COR-L47 (cell line): Measurements from ENCODE around the gene MBOAT7.
"Not testable (repeated sequence)": the region's sequence is repeated elsewhere in the genome, so short reads cannot be mapped to it uniquely, and the experiment has no call there.

Source experiments
- DNase-seq: peaks from one replicate; lab custom pipeline; 2025; lab: John Stamatoyannopoulos, UW

Gene MBOAT7

DNA sequence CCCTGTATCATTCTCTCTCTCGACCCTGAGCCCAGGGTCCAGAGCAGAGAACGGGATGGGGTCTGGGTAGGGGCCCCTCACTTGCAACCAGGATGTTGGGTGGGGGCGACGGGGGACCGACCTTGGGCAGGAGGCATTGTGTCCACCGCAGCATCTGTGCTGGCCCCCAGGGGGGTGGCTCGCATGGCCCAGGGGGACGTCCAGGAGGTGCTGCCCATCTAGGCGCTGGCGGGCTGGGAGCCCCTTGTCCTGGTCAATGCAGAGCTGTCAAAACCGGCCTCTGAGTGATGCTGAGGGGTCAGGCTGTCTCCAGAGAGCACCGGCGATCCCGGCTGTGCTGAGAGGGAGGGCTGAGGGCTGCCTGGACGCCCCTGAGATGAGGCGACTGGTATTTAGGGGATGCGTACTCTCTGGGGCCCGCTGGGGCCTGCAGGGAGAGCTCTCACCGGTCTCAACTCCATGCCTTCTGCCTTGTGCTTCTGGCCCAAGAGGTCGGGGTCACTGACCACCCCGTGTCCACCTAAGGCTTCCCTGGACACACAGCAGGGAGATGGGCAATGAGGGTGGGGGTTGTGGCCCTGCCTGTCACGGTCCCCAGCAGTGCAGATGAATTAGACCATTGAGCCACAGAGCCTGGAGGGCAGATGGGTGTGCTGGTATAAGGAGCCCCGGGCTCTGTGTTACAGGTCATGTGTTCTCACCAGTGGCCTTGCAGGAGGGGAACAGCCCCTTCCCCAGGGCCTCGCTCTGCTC, 19.9 kb upstream of the MBOAT7 start:
- no peak for DNase-seq

DNA sequence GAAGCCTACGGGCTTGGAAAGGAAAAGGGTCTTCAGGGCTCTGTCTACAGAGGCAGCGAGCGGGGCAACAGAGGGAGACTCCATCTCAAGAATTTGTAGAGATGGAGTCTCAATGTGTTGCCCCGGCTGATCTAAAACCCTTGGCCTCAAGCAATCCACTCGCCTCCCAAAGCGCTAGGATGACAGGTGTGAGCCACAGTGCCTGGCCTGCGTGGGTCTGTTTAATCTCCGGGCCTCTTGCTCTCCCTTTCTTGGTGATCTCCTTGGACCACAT, 19.3 kb upstream of the MBOAT7 start:
- DNase-seq: no peak

DNA sequence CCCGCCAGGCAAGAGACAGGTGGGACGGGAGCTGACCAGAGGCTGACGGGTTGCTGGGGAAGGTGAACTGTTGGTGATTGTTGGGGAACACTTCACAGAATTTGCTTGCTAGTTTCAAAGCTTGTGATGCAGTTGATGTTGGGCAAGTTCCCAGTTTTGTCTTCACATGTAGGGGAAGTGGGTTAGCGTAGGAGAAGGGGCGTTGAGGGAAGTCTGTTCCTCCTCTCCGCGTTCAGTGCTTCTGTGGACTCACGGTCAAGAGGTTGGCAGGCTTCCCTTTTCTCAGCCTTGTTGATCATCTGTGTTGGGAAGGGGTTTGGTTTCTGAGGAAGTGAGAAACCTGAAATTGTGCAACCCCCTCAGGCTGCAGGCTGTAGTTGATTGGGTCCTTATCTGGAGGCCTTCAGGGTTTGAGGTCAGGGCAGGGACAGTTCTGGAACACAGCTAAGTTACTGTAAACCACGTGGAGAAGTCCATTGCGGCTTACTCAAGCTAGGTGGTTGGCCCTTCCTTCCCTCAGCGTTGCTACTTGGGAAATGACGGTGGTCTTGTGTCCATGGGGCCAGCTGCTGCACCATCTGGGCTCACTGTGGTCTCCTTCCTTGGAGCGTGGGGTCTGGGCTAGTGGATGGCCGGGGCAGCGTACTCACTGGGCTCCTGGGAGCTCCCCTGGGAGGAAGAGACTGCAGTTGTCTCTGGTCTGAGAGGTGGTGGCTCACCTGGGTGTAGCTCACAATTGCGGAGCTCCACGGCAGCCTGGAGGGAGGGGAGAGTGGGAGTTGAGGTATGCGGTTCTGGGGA, 18.8 kb upstream of the MBOAT7 start:
- DNase-seq: no peak

DNA sequence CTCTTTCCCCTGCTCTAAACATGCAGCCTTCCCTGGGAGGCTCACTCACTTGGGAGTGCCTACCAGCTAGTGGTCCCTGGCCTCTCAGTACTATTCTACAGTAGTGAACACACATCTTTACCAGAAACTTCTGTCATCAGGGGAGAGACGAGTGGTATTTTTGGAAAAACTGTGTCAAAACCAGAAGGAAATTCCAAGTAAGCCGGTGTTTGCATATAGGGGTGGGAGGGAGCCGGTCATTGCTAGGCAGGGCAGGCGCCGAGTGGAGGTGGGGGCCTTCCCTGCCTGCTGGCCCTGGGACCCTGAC, 18.2 kb upstream of the MBOAT7 start:
- DNase-seq: no peak

DNA sequence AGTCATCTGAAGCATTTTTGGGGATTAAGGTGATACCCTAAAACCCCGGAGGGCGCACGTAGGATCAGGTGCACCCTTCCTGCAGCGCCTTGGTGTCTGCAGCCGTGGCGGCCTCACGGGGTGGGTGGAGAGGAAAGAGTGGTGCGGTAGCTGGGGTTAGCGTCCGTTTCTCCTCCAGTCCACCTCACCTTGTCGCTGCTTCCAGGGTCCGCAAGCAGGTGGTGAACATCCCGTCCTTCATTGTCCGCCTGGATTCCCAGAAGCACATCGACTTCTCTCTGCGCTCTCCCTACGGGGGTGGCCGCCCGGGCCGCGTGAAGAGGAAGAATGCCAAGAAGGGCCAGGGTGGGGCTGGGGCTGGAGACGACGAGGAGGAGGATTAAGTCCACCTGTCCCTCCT, 17.8 kb upstream of the MBOAT7 start:
- DNase-seq: not testable (repeated sequence)

DNA sequence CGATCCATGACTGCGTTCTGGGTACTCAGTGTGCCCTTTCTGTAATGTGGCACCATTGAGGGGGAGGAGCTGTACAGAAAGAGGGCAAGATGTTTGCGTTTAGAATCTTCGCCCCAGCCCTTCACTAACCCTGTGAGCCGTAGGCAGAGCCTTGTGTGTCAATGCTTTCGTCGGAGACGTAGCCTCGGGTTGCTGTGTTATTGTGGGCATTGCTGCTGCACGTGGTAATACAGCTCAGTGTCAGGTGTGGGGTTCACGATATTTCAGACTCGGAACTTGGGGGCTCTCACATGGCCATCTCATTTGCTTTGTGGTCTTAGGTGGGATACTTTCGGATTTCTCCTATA, 17.4 kb upstream of the MBOAT7 start:
- DNase-seq: no peak

DNA sequence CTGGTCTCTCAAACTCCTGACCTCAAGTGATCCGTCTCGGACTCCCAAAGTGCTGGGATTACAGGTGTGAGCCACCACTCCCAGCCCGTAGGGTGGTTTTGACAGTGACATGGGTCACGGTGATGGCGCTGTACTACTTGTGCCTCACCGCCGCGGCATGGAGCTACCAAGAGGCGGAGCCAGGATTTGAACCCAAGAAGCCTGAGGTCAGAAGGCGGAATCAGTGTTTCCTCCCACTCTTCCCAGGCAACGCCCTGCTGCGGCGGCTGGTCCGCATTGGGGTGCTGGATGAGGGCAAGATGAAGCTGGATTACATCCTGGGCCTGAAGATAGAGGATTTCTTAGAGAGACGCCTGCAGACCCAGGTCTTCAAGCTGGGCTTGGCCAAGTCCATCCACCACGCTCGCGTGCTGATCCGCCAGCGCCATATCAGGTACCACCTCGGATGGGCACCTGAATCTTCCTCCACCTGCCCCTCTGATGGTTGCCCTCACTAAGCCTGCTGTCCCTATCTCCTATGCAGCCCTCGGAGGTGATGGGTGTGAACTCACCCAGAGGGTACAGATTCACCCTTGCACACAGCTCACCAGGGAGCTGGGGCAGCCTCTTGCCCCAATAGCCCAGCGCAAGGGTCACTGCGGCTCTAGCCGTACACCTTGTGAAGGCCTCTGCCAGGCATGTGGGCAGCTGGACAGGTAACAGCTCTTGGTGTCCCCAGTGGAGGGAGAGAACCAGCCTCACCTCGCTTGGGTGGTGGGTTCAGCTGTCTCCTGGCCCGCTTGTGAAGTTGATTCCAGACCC, 16.9 kb upstream of the MBOAT7 start:
- no peak for DNase-seq

DNA sequence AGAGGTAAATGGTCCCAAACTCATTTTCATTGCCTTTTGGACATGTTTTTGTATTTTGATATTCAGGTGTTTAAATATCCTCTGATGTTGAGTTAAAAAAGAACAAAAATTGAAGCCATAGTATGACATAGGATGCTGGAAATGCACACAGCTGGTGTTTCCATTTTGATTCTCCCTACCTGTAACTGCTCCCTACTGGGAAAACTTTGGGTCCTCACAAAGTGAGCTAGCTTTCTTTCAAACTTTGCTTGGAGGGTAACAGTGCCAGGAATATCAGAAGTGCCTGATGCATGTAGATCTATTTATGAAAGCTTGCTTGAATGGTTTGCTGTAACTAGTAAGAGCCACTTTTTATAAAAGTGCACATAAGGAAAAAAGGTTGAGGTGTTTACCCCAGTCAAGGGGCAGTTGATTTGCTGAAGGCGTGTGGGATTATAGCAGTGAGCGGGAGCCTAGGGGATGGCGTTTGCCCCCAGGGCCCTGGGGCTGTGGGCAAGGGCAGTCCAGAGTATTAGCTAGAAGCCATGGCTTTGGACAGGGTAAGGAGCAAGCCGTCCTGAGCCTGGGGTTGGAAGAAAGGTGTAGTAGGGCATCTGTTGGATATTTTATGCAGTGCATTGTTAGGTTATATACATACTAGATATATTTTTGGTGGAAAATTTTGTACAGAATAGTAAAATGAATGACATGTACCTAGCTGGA, 15.5 kb upstream of the MBOAT7 start:
- DNase-seq: no peak

DNA sequence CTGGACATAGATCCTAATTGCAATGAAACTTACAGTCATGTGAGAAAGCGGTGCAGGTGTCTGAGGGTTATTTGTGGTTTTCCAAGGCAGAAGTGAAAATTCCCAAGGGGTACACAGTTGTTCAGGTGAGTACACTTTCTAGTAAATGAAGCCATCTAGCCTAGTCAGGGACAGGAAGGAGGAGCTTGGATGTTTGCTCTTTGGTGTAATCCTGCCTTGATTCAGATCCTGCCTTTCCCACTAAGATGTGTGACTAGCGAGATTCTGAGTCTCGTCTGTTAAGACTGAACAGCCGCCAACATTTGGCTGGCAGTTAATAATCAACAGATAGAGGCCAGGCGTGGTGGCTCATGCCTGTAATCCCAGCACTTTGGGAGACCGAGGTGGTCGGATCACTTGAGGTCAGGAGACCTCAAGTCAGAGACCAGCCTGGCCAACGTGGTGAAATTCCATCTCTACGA, 13.8 kb upstream of the MBOAT7 start:
- no peak for DNase-seq

DNA sequence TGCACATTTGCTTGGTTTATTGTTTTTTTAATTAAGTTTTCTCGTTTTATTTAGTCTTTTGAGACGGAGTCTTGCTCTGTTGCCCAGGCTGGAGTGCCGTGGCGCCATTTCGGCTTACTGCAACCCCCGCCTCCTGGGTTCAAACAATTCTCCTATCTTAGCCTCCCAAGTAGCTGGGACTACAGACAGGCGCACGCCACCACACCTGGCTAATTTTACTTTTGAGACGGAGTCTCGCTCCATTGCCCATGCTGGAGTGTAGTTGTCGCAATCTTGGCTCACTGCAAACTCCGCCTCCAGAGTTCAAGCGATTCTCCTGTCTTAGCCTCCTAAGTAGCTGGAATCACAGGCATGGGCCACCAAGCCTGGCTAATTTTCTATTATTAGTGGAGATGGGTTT, 12.6 kb upstream of the MBOAT7 start:
- no peak for DNase-seq

DNA sequence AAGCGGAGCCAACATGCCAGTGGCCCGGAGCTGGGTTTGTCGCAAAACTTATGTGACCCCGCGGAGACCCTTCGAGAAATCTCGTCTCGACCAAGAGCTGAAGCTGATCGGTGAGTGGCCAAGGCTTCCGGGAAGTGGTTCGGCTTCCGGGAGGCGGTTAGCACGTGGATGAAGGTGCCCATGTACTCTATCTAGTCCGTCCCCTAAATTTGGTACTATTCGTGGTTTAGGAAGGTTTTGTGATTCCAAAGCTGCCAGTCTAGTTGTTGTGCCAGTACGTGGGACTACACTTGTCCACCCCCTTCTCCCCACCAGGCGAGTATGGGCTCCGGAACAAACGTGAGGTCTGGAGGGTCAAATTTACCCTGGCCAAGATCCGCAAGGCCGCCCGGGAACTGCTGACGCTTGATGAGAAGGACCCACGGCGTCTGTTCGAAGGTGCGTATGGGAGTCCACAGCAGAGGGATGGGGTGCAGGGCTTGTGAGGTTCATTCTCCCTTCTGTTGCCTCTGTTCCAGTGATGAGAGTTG, 11.9 kb upstream of the MBOAT7 start:
- DNase-seq: no peak

DNA sequence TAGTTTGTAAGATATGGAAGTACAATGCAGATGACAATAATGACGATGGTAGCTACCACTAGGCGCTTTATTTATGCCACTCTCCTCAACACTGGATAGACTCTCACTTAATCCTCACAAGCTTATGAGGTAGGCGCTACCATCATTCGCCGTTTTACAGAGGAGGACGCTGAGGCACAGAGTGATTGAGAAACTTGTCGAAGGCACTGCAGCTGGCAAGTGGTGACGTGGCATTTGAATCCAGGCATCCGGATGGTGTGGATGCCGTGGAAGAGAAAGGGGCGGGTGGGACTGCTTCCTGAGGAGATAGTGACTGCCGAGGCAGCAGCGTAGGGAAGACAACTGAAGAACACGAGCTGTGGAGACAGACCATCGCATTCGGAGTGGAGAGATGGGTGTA, 10.0 kb upstream of the MBOAT7 start:
- DNase-seq: no peak

DNA sequence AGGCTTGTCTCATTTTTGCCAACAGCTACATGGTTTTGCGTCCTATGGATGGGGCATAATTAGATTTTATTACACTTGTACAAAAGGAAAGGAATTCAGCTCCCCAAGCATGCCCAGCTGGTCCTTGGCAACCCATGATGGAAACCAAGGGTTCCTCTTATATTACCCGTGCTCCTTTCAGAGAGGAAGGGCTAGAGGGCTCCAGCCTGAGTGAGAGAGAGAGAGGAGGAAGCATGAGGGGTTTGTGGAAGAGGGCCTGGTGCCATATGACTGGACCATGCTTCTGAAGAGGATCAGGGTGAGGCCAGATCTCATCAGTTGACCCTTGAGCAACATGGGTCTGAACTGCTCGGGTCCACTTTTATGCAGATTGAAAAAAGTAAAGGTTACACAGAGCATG, 7.7 kb upstream of the MBOAT7 start:
- DNase-seq: no peak

DNA sequence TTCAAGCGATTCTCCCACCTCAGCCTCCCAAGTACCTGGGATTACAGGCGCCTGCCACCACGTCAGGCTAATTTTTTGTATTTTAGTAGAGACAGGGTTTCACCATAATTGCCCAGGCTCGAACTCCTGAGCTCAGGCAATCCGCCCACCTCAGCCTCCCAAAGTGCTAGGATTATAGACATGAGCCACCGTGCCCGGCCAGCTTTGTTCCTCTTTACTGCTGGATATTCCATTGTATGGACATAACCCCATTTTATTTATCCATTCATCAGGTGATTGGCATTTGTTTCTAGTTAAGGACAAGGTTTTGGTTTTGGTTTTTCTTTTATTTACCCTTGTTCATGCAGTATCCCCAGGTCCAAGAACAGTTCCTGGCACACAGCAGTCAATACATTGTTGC, 7.2 kb upstream of the MBOAT7 start:
- DNase-seq: no peak

DNA sequence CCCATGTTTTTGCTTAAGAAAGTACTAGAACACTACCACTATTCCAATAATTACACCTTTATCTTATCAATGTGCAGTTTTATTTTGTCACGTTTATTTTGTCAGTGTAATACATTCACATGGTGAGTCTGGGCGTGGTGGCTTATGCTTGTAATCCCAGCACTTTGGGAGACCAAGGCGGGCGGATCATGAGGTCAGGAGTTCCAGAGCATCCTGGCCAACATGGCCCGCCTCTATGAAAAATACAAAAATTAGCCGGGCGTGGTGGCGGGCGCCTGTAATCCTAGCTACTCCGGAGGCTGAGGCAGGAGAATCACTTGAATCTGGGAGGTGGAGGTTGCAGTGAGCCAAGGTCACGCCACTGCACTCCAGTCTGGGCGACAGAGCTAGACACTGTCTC, 5.1 kb upstream of the MBOAT7 start:
- DNase-seq: not testable (repeated sequence)

DNA sequence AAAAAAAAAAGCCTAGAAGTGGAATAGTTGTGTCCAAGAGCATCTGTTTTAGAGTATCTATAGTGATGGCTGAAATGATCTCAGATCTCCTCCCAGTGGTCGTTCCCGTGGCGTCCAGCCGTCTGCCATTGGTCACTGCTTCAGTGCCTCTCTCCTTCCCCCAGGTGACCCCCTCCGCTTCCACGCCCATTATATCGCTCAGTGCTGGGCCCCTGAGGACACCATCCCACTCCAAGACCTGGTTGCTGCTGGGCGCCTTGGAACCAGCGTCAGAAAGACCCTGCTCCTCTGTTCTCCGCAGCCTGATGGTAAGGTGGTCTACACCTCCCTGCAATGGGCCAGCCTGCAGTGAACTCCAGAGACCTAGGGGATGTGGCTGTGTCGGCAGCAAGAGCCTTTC, 3.6 kb upstream of the MBOAT7 start:
- no peak for DNase-seq

DNA sequence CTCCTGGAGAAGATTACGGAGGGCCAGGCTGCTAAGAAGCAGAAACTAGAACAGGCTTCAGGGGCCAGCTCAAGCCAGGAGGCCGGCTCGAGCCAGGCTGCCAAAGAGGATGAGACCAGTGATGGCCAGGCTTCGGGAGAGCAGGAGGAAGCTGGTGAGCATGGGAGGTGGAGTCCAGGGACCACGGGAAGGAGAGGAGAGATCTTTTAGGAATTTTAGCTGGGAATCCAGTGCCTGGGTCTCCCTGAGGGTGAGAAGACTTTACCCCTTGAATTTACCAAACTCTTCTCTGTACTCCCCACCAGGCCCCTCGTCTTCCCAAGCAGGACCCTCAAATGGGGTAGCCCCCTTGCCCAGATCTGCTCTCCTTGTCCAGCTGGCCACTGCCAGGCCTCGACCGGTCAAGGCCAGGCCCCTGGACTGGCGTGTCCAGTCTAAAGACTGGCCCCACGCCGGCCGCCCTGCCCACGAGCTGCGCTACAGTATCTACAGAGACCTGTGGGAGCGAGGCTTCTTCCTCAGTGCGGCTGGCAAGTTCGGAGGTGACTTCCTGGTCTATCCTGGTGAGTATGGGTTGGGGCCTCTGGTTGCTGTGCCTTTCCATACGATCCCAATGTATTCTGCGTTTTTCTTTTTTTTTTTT, 2.6 kb upstream of the MBOAT7 start:
- DNase-seq: no peak

DNA sequence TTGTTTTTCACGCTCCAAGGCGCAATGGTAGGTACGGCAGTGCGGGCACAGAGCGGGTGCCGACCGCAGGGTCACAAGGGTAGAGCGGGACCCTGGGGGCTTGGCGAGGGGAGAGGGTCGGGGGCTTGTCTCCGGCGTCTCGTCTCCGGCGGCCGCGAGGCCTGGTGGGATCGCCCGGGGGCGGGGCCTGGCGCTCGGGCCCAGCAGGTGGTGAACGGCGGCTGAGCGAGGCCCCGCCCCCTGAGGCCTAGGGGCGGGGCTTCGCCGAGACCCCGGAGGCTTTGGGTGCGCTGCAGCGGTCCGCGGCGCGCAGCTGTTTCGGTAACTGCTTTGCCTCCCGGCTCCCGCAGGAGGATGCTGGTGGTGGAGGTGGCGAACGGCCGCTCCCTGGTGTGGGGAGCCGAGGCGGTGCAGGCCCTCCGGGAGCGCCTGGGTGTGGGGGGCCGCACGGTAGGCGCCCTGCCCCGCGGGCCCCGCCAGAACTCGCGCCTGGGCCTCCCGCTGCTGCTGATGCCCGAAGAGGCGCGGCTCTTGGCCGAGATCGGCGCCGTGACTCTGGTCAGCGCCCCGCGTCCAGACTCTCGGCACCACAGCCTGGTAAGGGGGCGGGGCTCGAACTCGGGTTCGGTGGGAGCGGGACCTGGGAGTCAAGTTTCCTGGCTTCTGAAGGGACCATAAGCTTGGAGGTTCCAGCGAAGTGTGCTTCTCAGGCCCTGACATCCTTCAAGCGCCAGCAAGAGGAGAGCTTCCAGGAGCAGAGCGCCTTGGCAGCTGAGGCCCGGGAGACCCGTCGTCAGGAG, 1.8 kb upstream of the MBOAT7 start, which contains the start of gene TSEN34:
TSS of gene TSEN34 (plus strand) at position 298 of the 800 bp plus-strand sequence. CDS start at position 355, 57 bp downstream.
- DNase-seq: peak; percentile 73

DNA sequence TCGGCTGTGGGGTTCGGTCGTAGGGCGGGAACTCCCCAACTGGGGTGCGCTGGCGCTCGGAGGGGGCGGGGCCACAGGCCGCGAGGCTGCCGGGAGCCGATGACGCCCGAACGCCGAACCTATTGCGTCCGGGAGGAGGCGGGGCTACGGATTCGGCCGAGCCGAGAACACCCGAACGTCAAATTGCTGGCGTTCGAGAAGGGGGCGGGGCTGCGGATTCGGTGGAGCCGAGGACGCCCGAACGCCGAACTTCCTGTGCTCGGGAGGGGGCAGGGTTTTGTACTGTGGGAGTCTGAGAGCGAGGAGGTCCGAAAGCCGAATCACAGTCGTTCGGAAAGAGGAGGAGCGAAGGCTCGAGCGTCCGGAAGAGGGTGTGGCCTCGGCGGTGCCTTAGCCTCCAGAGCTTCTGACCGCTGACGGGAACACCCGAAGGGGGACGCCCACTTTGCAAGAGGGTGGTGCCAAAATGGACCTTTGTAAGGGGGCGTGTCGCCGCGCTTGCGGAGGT, 1.2 kb upstream of the MBOAT7 start:
- peak; percentile 99 for DNase-seq

DNA sequence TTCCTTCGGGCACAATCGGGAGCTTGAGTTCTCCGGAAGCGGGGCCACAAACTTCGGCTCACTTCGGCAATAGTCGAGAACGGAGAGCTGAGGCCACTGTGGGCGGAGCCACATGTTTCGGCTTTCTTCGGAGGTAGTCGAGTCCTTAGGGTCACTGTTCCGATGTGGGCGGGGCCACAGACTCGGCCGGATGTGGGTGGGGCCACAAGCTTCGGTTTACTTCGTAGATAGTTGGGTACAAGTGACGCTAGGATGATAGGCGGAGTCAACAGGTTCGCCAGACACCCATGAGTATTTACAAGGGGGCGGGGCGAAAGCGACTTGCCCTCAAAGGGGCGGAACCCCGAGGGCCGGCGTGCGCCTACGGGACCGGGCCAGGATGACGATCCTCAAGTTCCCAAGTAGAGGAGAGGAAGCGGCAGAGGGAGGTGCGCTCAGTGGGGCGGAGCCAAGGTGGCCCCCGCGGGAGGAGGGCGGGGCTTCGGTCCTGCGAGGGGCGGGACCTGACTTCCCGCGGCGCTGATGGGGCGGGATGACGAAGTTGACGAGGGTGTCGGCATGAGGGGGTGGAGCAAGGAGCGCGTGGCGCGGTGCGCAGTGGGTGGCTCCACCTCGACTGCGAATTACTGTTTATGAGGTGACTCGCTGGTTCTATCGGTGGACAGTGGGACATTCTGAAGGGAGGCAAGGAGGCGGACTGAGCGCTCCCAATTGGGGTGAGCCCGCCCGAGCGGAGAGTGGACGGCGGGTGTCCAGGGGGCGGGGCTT, 539 bp upstream of the MBOAT7 start:
- DNase-seq: peak; percentile 100
